Coronary artery (tissue), 2 donors: ENCODE data around the gene DNAJB12.

Experiments used
- DNase-seq: peaks from one replicate; pipeline ENCODE4 v3.0.0-alpha.2; 2017; ENCODE audit warnings: low spot score
- H3K27ac ChIP-seq, 2 donors: fragments of 200-600 bp; sonication (generic); one replicate each; pipeline ENCODE4 v1.5.1; 2016 to 2019
- H3K4me3 ChIP-seq: fragments of 200-600 bp; sonication (generic); 2 replicates; pipeline ENCODE4 v1.5.1; 2016; ENCODE audit warnings: mild to moderate bottlenecking, moderate library complexity
- TF ChIP-seq, protein P1 (sequence below): fragments of 200-600 bp; sonication (generic); IDR thresholded peaks from one replicate; pipeline ENCODE4 v1.5.1; 2019; ENCODE audit warnings: antibody characterized with exemption

Gene DNAJB12

GRCh38 chr10:72344932-72345331 is 9.8 kb downstream of the DNAJB12 start:
- H3K4me3 ChIP-seq = no peak overlapping the region
- TF ChIP-seq, protein P1, sequence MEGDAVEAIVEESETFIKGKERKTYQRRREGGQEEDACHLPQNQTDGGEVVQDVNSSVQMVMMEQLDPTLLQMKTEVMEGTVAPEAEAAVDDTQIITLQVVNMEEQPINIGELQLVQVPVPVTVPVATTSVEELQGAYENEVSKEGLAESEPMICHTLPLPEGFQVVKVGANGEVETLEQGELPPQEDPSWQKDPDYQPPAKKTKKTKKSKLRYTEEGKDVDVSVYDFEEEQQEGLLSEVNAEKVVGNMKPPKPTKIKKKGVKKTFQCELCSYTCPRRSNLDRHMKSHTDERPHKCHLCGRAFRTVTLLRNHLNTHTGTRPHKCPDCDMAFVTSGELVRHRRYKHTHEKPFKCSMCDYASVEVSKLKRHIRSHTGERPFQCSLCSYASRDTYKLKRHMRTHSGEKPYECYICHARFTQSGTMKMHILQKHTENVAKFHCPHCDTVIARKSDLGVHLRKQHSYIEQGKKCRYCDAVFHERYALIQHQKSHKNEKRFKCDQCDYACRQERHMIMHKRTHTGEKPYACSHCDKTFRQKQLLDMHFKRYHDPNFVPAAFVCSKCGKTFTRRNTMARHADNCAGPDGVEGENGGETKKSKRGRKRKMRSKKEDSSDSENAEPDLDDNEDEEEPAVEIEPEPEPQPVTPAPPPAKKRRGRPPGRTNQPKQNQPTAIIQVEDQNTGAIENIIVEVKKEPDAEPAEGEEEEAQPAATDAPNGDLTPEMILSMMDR = no peak
- DNase-seq = no peak
- H3K27ac ChIP-seq = no peak overlapping the region

DNA sequence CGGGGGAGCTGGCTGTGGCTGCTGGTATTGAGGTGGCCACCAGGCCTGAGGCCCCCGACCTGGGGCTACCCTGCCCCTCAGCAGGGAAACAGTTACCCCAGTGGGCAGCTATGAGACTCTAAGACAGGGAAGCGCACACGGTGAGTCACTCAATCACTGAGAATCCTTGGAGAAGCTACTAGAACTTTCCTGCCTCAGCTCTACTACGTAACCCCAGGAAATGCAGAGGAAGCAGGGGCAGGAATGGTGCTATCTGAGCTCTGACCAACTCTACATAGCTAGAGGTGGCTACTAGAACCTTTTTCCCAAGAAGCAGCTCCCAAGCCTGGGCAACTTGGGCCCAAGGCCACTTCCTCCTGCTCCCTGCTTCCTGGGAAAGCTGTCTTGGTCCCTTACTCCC is 11.8 kb downstream of the DNAJB12 start:
- no peak for DNase-seq
- Histone ChIP-seq H3K4me3 (no peak overlapping the region), H3K27ac (no peak overlapping the region)
- TF ChIP-seq, protein P1 = no peak

DNA sequence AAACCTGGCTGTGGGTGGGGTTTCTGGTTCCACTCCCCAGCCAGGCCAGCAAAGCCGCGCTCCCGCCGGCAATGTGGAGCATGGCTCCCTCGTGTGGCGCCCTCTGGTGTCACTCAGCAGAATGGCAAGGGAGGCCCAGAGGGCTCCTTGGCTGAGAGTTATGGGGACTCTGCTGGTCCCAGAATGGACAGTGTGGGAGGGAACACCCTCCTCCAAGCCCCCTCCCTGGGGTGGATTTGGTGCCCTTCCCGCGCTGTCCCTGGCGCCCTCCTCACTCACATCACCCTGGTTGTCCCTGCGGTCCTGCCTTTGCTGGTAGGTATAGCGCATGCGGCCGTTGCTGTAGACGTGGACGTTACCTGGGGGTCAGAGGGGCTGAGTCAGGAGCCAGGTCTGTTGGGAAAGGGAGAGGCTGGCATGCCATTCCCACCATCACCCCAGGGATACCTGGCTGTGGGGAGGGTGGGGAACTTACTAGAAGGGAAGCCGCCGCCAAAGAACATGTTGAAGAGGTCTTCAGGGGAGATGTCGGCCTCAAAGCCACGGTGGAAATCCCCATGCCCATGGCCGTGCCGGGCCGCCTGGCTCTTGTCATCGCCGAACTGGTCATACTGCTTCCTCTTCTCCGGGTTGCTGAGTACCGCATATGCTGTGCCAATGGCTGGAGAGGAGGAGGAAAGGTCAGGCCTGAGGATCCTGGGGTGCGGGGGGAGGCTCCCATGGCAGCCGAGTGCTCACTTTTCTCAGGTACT is 14.0 kb downstream of the DNAJB12 start:
- DNase-seq = no peak
- TF ChIP-seq, protein P1 = peak; percentile 95
- peak overlapping the region in 1 of 2 donors; percentile 41 for H3K27ac ChIP-seq
- H3K4me3 ChIP-seq = no peak overlapping the region

GRCh38 chr10:72338180-72338579 is 16.5 kb downstream of the DNAJB12 start:
- no peak overlapping the region for H3K4me3 ChIP-seq
- TF ChIP-seq, protein P1 = no peak
- no peak for DNase-seq
- no peak overlapping the region for H3K27ac ChIP-seq

DNA sequence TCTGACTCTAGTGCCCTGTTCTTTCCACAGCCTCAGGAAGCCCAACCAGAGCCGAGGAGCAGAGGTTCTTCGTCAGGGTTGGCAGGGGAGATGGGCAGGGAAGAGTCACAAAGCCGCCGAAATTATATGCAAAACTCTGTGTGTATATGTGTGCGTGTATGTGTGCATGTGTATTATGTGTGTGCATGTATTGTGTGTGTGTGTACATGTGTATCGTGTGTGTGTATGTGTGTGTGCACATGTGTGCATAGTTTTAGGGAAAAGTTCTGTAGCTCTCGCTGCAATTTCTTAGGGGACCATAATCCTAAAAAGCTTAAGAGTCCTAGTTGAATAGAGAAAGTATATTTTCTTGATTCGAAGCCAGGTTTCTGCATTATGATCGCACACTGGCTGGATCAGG is 17.0 kb downstream of the DNAJB12 start:
- TF ChIP-seq, protein P1 = no peak
- Histone ChIP-seq H3K27ac (peak overlapping the region in 1 of 2 donors; percentile 94), H3K4me3 (no peak overlapping the region)
- DNase-seq = no peak

DNA sequence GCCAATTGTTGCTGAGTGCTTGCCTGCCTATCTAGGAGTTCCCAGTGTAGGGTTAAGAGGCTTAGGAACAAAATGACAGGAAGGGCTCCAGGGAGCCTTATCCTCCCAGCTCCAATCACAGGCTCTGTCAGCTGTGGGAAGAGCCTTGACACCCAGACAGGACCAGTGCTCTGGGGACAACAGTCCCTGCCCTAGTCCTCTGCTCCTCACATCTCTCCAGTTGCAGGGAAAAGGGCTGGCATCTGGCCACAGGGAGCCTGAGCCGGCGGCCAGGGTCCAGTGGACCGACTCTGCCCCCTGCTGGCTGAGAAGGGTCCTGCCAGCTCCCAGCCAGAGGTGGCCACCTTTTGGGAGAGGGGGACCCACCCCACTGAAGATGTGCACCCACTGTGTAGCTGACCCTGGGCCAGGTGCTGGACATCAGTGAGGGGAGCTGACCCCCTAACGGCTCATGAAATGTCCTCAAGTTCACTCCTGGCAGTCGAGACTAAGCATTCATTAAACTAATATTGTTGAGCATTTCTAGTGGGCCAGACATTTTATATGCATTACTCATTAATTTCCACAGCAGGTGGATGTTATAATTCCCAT is 17.6 kb downstream of the DNAJB12 start:
- H3K27ac ChIP-seq = peak overlapping the region; percentile 88 to 94
- DNase-seq = peak; percentile 90
- no peak overlapping the region for H3K4me3 ChIP-seq
- TF ChIP-seq, protein P1 = peak; percentile 95
